OCI-LY7 (cell line): ENCODE measurements around the gene ZXDC. TPM values are rescaled to one million over a fixed set of nuclear protein-coding genes. Genes with fewer than 3 reads are reported as not detected.

Experiments used
- BruUV-seq: library from RNA; stranded (reverse); fragments of 400-500 nt; replicated peaks from 2 replicates; lab custom pipeline; 2021; lab: Mats Ljungman, UMichigan
- CTCF ChIA-PET: fragments of 300-600 bp; sonication (Branson Sonifier 250); formaldehyde crosslinking; loops from one replicate; lab custom pipeline; 2022; ENCODE audit warnings: antibody characterized with exemption; ENCODE audit not compliant: unreplicated experiment; lab: Charles Lee
- POLR2A ChIA-PET: fragments of 300-600 bp; sonication (Branson Sonifier 250); formaldehyde crosslinking; loops from one replicate; lab custom pipeline; 2022; ENCODE audit warnings: antibody characterized with exemption; lab: Charles Lee
- DNase-seq: peaks from one replicate; pipeline ENCODE4 v3.0.0-alpha.2; 2015; ENCODE audit warnings: low spot score
- H2AFZ ChIP-seq: fragments of 200-600 bp; sonication (generic), shearing (Covaris generic); 2 replicates; pipeline ENCODE4 v1.6.1; 2014; ENCODE audit warnings: mild to moderate bottlenecking, antibody characterized with exemption, low read length, moderate library complexity
- H3K27ac ChIP-seq: fragments of 200-600 bp; sonication (generic); 2 replicates; pipeline ENCODE4 v1.5.1; 2014; ENCODE audit warnings: mixed run types, low read depth, mild to moderate bottlenecking, moderate library complexity, low read length, inconsistent platforms; ENCODE audit not compliant: poor library complexity, severe bottlenecking
- H3K36me3 ChIP-seq: fragments of 200-600 bp; sonication (generic); 2 replicates; pipeline ENCODE4 v1.6.1; 2014; ENCODE audit warnings: mild to moderate bottlenecking, antibody characterized with exemption, low read length, moderate library complexity, mixed read lengths; ENCODE audit not compliant: insufficient read depth
- H3K4me1 ChIP-seq: fragments of 200-600 bp; sonication (generic); 2 replicates; pipeline ENCODE4 v1.5.1; 2014; ENCODE audit warnings: mild to moderate bottlenecking, low read length; ENCODE audit not compliant: insufficient read depth, poor library complexity, severe bottlenecking
- H3K4me2 ChIP-seq: fragments of 200-600 bp; sonication (generic); 2 replicates; pipeline ENCODE4 v1.6.1; 2014; ENCODE audit warnings: mild to moderate bottlenecking, low read length
- H3K4me3 ChIP-seq: fragments of 200-600 bp; sonication (generic); 2 replicates; pipeline ENCODE4 v1.5.1; 2014; ENCODE audit warnings: mild to moderate bottlenecking, low read depth, low read length; ENCODE audit not compliant: poor library complexity, severe bottlenecking
- H3K79me2 ChIP-seq: fragments of 200-600 bp; sonication (generic); 2 replicates; pipeline ENCODE4 v1.6.1; 2016; ENCODE audit warnings: low read depth, mild to moderate bottlenecking, low read length, moderate library complexity, mixed read lengths; ENCODE audit not compliant: insufficient read depth
- H3K9me2 ChIP-seq: fragments of 200-600 bp; sonication (generic); 2 replicates; pipeline ENCODE4 v1.6.1; 2016; ENCODE audit warnings: mild to moderate bottlenecking, low read length, mixed read lengths; ENCODE audit not compliant: insufficient read depth
- H3K9me3 ChIP-seq: fragments of 200-600 bp; sonication (generic); 2 replicates; pipeline ENCODE4 v1.6.1; 2014; ENCODE audit warnings: mild to moderate bottlenecking, mixed run types, low read length, mixed read lengths
- H4K20me1 ChIP-seq: fragments of 200-600 bp; sonication (generic); 2 replicates; pipeline ENCODE4 v1.6.1; 2014; ENCODE audit warnings: mild to moderate bottlenecking, antibody characterized with exemption, low read length, moderate library complexity, mixed read lengths; ENCODE audit not compliant: insufficient read depth
- CTCF ChIP-seq: fragments of 200-600 bp; sonication (generic); conservative IDR thresholded peaks from 2 replicates; pipeline ENCODE4 v1.5.1; 2014; ENCODE audit warnings: mild to moderate bottlenecking, antibody characterized with exemption, low read length, moderate library complexity, mixed read lengths
- EZH2phosphoT487 ChIP-seq: fragments of 200-600 bp; sonication (generic); IDR thresholded peaks from 2 replicates; pipeline ENCODE4 v1.6.1; 2018; ENCODE audit warnings: low read depth, borderline replicate concordance, mild to moderate bottlenecking, mixed run types, antibody characterized with exemption, low read length, moderate library complexity, mixed read lengths
- intact Hi-C: fragments of 100-400 bp; cut with micrococcal nuclease; formaldehyde crosslinking; loops from one replicate; pipeline ENCODE4 v1.10.0; 2022; ENCODE audit not compliant: unreplicated experiment
- total RNA-seq, 2 experiments: library from RNA; depleted of rRNA in 1 of 2; stranded (reverse); fragments of >200 nt in 1 of 2; shearing (Covaris generic) in 1 of 2; gene quantifications; 2 replicates each; pipeline ENCODE4 v1.2.3, GENCODE V29; 2014 to 2022

ZXDC gene
- total RNA-seq, 2 experiments from 2014 or later, result 32.2 to 34.9 TPM

GRCh38 chr3:126459111-126459762 lies 16.5 kb downstream of the ZXDC start:
- H3K4me3 ChIP-seq, result no peak overlapping the region
- H2AFZ ChIP-seq, result no peak overlapping the region
- no peaks in the 10 kb centered on the region for H3K9me2 ChIP-seq
- no peak overlapping the region for H3K4me2 ChIP-seq
- intact Hi-C loops, result no loop called here
- no peaks in the 10 kb centered on the region for H3K9me3 ChIP-seq
- TF ChIP-seq CTCF, result no peak
- TF ChIP-seq EZH2phosphoT487, result no peak
- DNase-seq, result no peak
- H4K20me1 ChIP-seq, result no peaks in the 10 kb centered on the region
- no peak overlapping the region for H3K27ac ChIP-seq
- no TSS peak for BruUV-seq
- ChIA-PET POLR2A (no interaction called here), CTCF (no interaction called here)
- H3K79me2 ChIP-seq, result no peaks in the 10 kb centered on the region
- H3K4me1 ChIP-seq, result no peaks in the 10 kb centered on the region
- H3K36me3 ChIP-seq, result peaks cover 93% of the 10 kb centered on the region

GRCh38 chr3:126456766-126457388 lies 18.8 kb downstream of the ZXDC start:
- no peaks in the 10 kb centered on the region for H3K9me3 ChIP-seq
- CTCF ChIA-PET, result no interaction called here
- peaks cover 8% of the 10 kb centered on the region; the same call in 1 of the 2 replicates for H4K20me1 ChIP-seq
- DNase-seq, result no peak
- TF ChIP-seq EZH2phosphoT487 (no peak), CTCF (no peak)
- H3K4me2 ChIP-seq, result no peak overlapping the region
- no peaks in the 10 kb centered on the region for H3K9me2 ChIP-seq
- BruUV-seq, result no TSS peak
- peaks cover 91% of the 10 kb centered on the region for H3K36me3 ChIP-seq
- POLR2A ChIA-PET, result interaction anchor here (0.6 kb wide), 1 partner anchor 1140 kb away, joined by 3 read pairs; no protein-coding TSS in a partner anchor
- no peak overlapping the region for H3K27ac ChIP-seq
- intact Hi-C loops, result no loop called here
- H3K4me1 ChIP-seq, result no peaks in the 10 kb centered on the region
- H3K4me3 ChIP-seq, result no peak overlapping the region
- H2AFZ ChIP-seq, result no peak overlapping the region
- no peaks in the 10 kb centered on the region for H3K79me2 ChIP-seq

DNA sequence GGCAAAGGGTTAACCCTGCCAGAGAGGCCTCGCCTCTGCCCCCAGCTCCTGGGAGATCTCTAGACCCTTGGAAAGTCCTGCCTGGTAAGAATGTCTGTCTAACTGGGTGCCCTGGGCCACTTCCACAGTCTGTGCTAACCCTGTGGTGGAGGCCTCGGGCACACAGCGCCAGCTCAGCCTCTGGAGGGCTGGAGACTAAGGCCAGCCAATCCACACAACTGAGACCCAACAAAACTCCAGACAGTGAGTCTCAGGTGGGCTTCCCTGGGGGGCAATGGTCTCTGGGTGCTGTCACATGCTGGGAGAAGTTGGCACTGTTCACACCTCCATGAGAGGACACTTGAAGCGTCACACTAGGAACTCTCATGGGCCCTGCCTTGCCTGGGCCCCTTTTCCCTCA lies 19.5 kb downstream of the ZXDC start:
- H2AFZ ChIP-seq, result no peak overlapping the region
- no peak for TF ChIP-seq CTCF
- no peak for TF ChIP-seq EZH2phosphoT487
- BruUV-seq, result no TSS peak
- H3K4me2 ChIP-seq, result no peak overlapping the region
- POLR2A ChIA-PET, result interaction anchor here (0.6 kb wide), 1 partner anchor 1141 kb away, joined by 3 read pairs; no protein-coding TSS in a partner anchor
- CTCF ChIA-PET, result no interaction called here
- H4K20me1 ChIP-seq, result peaks cover 8% of the 10 kb centered on the region; the same call in 1 of the 2 replicates
- no peaks in the 10 kb centered on the region for H3K9me2 ChIP-seq
- no peaks in the 10 kb centered on the region for H3K9me3 ChIP-seq
- H3K4me1 ChIP-seq, result no peaks in the 10 kb centered on the region
- no peak overlapping the region for H3K27ac ChIP-seq
- no peak overlapping the region for H3K4me3 ChIP-seq
- DNase-seq, result no peak
- intact Hi-C loops, result no loop called here
- no peaks in the 10 kb centered on the region for H3K79me2 ChIP-seq
- H3K36me3 ChIP-seq, result peaks cover 91% of the 10 kb centered on the region
